SKM-1 treated with dmso at 0.1 percent for 144 hours (cell line): ENCODE results near the gene COG8.
"Not testable (repeated sequence)": the region's sequence is repeated elsewhere in the genome, so short reads cannot be mapped to it uniquely, and the experiment has no call there.

Experiments used
- DNase-seq: peaks from one replicate; lab custom pipeline; 2025; ENCODE audit not compliant: unreplicated experiment; lab: John Stamatoyannopoulos, UW

COG8 gene, protein sequence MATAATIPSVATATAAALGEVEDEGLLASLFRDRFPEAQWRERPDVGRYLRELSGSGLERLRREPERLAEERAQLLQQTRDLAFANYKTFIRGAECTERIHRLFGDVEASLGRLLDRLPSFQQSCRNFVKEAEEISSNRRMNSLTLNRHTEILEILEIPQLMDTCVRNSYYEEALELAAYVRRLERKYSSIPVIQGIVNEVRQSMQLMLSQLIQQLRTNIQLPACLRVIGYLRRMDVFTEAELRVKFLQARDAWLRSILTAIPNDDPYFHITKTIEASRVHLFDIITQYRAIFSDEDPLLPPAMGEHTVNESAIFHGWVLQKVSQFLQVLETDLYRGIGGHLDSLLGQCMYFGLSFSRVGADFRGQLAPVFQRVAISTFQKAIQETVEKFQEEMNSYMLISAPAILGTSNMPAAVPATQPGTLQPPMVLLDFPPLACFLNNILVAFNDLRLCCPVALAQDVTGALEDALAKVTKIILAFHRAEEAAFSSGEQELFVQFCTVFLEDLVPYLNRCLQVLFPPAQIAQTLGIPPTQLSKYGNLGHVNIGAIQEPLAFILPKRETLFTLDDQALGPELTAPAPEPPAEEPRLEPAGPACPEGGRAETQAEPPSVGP

DNA sequence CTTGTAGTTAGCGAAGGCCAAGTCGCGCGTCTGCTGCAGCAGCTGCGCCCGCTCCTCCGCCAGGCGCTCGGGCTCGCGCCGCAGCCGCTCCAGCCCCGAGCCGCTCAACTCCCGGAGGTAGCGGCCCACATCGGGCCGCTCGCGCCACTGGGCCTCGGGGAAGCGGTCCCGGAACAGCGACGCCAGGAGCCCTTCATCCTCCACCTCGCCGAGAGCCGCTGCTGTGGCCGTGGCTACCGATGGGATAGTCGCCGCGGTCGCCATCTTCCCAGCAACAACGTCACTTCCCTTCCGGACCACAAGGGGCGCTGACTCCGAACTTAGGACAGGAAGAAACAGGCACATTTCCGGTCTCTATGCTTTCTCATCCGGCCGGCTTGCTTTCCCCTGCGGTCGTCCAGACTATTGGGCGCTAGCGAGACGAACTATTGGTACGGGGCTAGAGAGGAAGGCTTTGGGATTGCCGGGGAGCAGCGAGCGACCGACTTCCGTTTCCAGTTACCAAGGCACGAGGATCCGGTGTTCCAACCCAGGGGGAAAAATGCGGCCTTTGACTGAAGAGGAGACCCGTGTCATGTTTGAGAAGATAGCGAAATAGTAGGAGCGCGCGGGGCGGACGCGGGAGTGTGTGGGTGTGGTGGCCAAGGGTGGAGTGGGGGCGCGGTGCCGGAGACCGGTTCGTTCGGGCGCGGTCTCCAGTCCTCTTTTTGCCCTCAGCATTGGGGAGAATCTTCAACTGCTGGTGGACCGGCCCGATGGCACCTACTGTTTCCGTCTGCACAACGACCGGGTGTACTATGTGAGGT lies at the start of gene COG8, which contains the start of gene NIP7:
Gene COG8 (minus strand): TSS at position 276 of the 806 bp plus-strand sequence. CDS start 12 bp downstream, at position 264.
Gene NIP7 (plus strand): TSS at position 484 of the 806 bp plus-strand sequence. CDS start 58 bp downstream, at position 542.
- DNase-seq: peak; percentile 99

DNA sequence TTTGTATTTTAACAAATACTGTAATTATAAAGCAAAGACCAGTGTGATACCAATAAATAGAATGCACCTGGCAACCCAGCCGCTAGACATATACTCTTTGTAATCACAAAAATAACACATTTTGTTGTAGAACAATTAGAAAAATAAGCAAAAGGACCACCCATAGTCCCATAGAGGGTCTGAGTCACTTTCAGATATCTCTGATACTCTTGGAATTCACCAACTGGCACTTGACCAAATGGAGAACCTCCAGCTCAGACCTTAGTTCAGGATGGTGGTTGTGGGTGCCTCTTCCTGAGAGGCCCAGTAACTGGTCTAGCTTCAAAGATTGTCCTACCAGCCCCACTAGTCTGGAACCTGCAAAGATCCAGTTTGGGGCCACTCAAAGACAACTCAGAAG lies 47.2 kb upstream of the COG8 start:
- no peak for DNase-seq

DNA sequence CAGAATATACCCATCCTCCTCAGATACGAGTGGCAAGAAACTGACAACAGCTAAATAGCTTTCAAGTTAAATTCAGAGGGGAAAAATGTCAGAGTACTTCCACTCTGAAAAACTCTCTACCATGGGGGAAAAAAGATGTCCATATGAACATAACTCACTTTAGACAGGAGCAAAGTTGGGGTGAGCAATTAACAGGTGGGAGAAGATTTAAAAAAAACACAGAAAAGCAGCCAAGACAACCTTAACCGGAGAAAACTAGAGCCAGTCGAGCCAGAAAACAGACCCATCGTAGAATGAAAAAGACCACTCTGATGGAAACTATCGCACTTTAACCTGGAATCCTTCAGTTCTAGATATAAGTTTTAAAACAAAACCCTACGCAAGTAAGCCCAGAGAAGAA lies 45.6 kb upstream of the COG8 start:
- no peak for DNase-seq

DNA sequence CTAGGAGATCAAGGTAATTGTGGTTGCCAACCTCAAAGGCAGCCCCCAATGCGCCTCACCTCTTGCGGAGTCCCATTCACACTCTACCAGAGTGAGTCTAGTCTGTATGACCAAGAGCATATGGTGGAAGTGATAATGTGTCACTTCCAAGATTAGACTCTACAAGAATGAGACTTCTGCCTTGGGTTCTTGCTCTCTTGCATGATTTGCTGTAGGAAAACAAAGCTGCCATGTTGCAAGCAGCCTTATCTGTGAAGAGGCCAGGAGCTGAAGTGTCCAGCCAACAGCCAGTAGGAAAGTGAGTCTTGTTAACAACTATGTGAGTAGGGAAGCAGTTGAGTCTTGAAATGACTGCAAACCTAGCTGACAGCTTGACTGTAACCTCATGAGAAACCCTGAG lies 43.1 kb upstream of the COG8 start:
- DNase-seq: no peak

GRCh38 chr16:69381231-69381630 lies 41.9 kb upstream of the COG8 start:
- no peak for DNase-seq

- no peak for DNase-seq
These were observed 39.4 kb upstream of the COG8 start for GRCh38 chr16:69378760-69379159.

DNA sequence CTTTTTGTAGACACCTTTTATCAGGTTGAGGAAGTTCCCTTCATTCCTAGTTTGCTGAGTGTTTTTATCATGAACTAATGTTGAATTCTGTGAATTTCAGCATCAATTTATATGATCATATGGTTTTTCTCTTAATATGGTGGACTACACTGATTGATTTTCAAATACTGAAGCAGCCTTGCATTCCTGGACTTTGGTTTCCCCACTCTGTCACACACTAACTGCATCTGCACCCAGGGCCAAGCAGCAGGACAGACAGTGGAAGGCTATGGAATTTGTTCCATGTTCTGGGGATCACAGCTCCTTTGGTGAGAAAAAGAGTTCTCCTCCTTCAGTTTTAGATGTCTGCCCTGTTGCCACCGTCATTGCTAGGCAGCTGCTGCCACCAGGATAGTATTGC lies 38.7 kb upstream of the COG8 start:
- no peak for DNase-seq

DNA sequence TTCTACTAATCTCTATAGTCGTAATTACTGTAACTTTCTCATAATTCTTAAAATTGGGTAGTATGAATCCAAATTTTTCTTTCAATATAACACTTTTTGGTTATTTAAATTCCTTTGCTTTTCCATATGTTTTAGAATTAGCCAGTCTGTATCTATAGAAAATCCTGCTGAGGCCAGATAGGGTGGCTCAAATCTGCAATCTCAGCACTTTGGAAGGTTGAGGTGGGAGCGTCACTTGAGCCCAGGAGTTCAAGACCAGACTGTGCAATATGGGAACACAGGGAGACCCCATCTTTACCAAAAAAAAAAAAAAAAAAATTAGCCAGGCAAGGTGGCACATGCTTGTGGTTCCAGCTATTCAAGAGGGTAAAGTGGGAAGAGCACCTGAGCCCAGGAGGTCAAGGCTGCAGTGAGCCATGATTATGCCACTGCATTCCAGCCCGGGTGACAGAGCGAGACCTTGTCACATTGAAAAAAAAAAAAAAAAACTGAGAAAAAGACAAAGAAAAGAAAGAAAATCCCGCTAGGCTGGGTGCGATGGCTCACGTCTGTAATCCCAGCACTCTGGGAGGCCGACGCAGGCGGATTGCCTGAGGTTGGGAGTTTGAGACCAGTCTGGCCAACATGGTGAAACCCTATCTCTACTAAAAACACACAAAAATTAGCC lies 37.2 kb upstream of the COG8 start:
- no peak for DNase-seq

DNA sequence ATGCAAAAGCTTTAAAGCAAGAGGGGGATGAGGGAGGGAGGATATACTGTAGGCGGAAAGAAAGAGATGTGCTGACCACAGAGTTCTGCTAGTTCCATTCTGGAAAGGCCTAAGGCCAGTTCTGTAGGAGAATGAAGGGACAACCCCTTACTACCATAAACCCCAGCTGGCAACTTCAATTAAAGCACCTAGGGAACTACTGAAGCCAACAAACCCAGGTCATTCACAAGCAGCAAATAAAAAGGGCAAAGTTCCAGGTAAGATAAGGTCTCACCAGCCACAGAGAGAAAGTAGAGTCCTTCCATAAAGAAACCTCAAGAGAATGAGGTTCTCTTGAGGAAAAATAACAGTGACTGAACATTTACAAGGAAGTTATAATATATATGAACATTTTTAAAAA lies 33.7 kb upstream of the COG8 start:
- no peak for DNase-seq

GRCh38 chr16:69371564-69371963 lies 32.2 kb upstream of the COG8 start:
- DNase-seq: no peak

- DNase-seq: no peak
These were observed 29.5 kb upstream of the COG8 start for GRCh38 chr16:69368866-69369265.

DNA sequence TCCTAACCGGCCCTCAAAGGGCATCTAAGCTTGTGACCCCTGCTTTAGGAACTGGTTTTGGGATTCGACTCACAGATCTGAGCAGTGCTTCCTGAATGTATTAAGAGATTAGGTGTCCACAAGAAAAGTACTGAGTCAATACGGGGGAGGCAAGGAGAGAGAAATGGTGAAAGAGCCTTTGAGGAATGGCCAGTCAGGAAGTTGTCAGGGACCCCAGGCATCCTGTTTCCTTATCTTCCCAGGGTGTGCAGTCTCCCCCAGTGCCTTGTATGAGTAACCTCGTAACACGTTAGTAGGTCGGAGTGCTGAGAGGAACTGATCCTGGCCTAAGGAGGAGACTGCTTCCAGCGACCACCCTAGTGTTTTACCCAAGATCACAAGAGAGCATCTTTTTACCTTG lies 28.6 kb upstream of the COG8 start:
- DNase-seq: no peak

DNA sequence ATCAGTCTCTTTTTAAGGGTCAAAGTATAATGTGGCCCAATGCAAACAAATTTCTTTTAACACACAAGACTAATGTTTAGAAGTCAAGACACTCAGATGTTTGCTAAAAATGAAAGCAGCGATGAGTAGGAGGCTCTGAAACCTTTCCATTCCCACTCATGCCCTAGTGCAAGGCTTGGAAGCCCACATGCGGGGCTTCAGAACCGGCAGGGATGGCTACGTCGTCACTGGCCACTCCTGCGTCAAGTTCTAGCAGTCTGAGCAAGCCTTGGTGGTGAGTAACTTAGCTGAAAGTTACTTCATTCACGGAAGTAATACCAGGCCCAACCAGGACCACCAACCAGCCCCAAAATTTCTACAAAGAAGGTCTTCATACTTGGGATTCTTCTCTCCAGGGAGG lies 27.1 kb upstream of the COG8 start:
- DNase-seq: no peak

- DNase-seq: no peak
These were observed 26.5 kb upstream of the COG8 start for GRCh38 chr16:69365901-69366300.

- no peak for DNase-seq
These were observed 24.7 kb upstream of the COG8 start for GRCh38 chr16:69364088-69364487.

DNA sequence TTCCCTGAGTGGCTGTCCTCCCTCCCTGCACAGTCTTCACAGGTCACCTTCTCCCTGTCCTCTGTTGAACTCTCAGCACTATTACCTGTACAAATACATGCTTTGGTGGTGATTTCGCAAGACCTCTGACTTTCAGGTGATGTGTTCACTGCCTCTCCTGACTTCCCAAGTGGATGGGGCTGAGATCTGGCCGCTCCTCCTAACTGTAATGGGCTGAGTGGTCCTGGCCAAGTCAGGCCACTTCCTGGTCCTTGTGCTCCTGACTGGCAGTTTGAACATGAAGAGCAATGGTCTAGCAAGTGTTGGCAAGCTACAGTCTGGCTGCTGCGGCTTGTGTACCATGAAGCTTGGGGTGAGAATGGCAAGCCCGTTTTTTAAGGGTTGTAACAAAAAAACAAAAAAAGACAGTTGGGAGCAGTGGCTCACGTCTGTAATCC lies 23.9 kb upstream of the COG8 start:
- no peak for DNase-seq

- not testable (repeated sequence) for DNase-seq
These were observed 20.7 kb upstream of the COG8 start for GRCh38 chr16:69360070-69360469.

- DNase-seq: no peak
These were observed 12.1 kb upstream of the COG8 start, which contains the start of gene TMED6 for GRCh38 chr16:69351309-69352027. TSS of gene TMED6 (minus strand) at chr16:69351786. CDS start at chr16:69351753, 33 bp downstream.

DNA sequence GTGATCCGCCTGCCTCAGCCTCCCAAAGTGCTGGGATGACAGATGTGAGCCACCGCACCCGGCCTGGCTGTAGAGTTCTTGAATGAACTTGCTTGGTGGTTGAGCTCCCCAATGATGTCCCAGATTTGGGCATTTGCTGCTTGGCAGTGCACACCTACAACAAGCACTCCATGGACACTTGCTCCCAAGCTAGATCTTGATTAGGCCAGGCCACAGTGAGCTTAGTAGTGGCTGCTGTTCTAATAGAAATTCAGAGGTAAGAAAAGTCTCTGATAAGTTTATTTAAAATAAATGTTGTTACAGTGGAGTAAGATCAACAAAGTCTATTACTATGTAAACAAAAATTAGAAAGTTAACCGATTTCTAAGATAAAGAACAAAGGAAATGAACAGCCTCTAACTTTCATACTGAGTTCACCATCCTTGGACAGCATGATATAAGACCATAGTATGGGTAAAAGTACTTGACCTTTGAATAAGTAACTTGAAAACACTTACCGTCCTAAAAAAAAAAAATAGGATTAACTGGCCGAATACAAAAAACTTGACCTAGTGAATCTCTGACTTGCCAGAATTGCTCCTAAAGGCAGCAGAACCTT lies 11.3 kb upstream of the COG8 start:
- no peak for DNase-seq

- no peak for DNase-seq
These were observed 10.2 kb upstream of the COG8 start for GRCh38 chr16:69349536-69349935.
